Nephron progenitor cell (in vitro differentiated cells): Measurements from ENCODE around the gene BAG2.

Experiments used
- DNase-seq: peaks from one replicate; pipeline ENCODE4 v3.0.0; 2021
- H3K27ac Mint-ChIP-seq: 2 replicates; pipeline ENCODE4 v1.8.0; 2021; ENCODE audit warnings: mild to moderate bottlenecking, moderate library complexity, mixed read lengths
- H3K27me3 Mint-ChIP-seq: 2 replicates; pipeline ENCODE4 v1.8.0; 2021; ENCODE audit warnings: mild to moderate bottlenecking, low read depth, mixed read lengths; ENCODE audit not compliant: poor library complexity
- H3K36me3 Mint-ChIP-seq: 2 replicates; pipeline ENCODE4 v1.8.0; 2021; ENCODE audit warnings: low read depth, mixed read lengths
- H3K4me1 Mint-ChIP-seq: 2 replicates; pipeline ENCODE4 v1.8.0; 2021; ENCODE audit warnings: mixed read lengths
- H3K4me3 Mint-ChIP-seq: 2 replicates; pipeline ENCODE4 v1.8.0; 2021; ENCODE audit warnings: mild to moderate bottlenecking, moderate library complexity, mixed read lengths
- H3K9me3 Mint-ChIP-seq: 2 replicates; pipeline ENCODE4 v1.8.0; 2021; ENCODE audit warnings: mild to moderate bottlenecking, moderate library complexity, mixed read lengths
- TF ChIP-seq, protein P1 (sequence below): fragments of 200-600 bp; sonication (generic); IDR thresholded peaks from 2 replicates; pipeline ENCODE4 v1.5.0; 2021; ENCODE audit warnings: antibody characterized with exemption

BAG2 gene

DNA sequence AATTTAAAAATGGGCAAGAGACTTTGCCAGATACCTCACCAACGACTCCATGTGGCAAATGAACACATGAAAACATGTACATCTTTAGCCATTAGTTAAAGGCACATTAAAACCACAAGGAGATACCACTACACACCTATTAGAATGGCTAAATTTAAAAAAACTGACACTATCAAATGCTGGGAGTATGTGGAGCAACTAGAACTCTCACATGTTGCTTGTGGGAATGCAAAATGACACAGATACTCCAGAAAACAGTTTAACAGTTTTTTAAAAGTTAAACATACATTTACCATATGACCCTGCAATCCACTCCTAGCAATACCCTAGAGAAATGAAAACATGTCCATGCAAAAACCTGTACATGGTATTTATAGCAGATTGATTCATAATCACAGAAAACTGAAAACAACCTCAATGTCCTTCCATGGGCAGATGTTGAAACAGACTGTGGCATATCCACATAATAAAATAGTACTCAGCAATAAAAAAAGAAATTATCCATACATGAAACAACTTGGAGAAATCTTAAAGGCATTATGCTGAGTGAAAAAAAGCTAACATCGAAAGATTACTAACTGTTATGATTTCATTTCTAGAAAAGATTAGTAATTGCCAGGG lies 48.1 kb downstream of the BAG2 start:
- TF ChIP-seq, protein P1, sequence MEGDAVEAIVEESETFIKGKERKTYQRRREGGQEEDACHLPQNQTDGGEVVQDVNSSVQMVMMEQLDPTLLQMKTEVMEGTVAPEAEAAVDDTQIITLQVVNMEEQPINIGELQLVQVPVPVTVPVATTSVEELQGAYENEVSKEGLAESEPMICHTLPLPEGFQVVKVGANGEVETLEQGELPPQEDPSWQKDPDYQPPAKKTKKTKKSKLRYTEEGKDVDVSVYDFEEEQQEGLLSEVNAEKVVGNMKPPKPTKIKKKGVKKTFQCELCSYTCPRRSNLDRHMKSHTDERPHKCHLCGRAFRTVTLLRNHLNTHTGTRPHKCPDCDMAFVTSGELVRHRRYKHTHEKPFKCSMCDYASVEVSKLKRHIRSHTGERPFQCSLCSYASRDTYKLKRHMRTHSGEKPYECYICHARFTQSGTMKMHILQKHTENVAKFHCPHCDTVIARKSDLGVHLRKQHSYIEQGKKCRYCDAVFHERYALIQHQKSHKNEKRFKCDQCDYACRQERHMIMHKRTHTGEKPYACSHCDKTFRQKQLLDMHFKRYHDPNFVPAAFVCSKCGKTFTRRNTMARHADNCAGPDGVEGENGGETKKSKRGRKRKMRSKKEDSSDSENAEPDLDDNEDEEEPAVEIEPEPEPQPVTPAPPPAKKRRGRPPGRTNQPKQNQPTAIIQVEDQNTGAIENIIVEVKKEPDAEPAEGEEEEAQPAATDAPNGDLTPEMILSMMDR = no peak
- Mint-ChIP-seq H3K27ac (no peak overlapping the region), H3K27me3 (no peaks in the 10 kb centered on the region), H3K4me1 (peaks cover 33% of the 10 kb centered on the region), H3K36me3 (peaks cover 58% of the 10 kb centered on the region), H3K9me3 (peaks cover 53% of the 10 kb centered on the region), H3K4me3 (peak overlapping the region; percentile 75)
- no peak for DNase-seq

DNA sequence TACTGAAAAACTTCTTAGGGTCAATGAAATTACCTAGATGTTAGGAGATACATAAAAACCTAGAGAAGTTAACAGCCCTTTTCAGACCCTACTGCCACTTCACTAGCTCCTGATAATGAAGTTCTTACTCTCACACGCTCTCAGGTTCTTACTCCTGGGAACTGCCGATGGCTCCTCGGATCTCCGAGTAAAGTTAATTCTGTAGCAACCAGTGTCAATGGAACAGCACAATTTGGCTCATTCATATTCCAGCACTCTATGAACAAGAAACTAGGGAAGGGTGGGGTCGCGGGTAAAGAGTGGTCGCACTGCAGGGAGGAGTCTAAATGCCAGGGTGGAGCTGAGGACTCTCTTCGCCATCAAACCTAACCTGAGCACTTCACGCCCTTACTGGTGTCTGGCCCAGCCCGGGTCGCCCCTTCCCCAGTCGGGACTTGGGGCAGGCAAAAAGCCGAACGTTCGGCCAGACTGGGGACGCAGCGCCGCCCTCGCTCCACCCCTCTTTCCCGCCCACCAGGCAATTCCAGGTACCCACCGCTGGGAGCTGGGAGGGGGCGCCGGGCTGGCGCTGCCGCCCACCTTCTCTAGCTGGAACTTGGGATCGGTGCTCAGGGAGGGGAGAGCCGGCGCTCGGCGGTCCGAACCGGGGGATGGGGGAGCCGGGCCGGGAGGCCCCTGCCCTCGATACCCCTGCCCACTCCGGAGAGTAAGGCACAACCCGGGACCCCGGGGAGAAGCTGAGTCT lies 49.2 kb downstream of the BAG2 start:
- Mint-ChIP-seq H3K36me3 (peaks cover 46% of the 10 kb centered on the region), H3K4me1 (peaks cover 40% of the 10 kb centered on the region), H3K9me3 (peaks cover 42% of the 10 kb centered on the region), H3K4me3 (peak overlapping the region; percentile 92), H3K27ac (peak overlapping the region; percentile 90), H3K27me3 (no peaks in the 10 kb centered on the region)
- TF ChIP-seq, protein P1 = peak; percentile 21
- DNase-seq = peak; percentile 77

DNA sequence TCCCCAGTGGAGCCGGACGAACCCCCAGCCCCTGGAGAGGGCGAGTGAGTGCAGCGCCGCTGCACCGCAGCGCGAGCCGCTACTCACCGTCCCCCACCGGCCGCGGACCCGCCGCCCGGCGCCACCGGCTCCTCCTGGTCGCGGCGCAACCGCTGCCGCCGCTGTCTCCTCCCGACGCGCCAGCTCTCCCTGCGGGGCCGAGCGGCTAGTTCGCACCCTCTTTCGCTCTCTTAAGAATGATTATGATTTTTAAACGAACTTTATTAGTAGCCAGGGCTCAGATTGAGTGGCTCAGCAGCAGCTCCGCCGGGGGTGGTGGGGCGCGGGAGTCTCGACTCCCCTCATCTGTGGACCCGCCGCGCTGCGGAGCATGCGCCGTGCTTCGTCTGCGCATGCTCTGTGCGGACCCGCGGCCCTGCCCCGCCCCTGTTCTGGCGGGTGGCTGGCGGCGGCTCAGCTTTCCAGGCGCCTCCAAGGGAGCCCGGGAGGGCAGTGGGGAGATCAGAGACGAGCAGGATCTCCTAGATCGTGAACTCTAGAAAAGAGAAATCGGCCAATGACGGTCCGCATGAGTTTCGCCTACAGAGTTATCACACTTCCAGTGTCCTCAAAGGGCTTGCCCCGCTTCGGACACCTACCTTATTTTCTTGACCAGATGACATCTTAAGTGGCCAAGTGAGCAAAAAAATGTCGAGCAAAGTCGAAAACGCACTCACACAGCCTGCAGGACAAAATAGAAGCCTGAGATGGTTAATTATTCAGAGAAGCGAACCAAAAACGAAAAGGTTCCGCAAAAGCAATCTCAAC lies 50.0 kb downstream of the BAG2 start, which contains the start of gene RAB23:
TSS of gene RAB23 (minus strand) at position 372 of the 807 bp plus-strand sequence. CDS start 11,927 bp downstream, outside the sequence.
- DNase-seq = peak; percentile 88
- H3K27ac Mint-ChIP-seq = peak within 1 kb of the TSS; percentile 98
- H3K9me3 Mint-ChIP-seq = peaks cover 34% of the 10 kb centered on the region
- H3K4me3 Mint-ChIP-seq = peak within 1 kb of the TSS; percentile 97
- H3K36me3 Mint-ChIP-seq = peaks cover 39% of the 10 kb centered on the region
- H3K4me1 Mint-ChIP-seq = peaks cover 42% of the 10 kb centered on the region
- TF ChIP-seq, protein P1 = no peak
- H3K27me3 Mint-ChIP-seq = no peaks in the 10 kb centered on the region

DNA sequence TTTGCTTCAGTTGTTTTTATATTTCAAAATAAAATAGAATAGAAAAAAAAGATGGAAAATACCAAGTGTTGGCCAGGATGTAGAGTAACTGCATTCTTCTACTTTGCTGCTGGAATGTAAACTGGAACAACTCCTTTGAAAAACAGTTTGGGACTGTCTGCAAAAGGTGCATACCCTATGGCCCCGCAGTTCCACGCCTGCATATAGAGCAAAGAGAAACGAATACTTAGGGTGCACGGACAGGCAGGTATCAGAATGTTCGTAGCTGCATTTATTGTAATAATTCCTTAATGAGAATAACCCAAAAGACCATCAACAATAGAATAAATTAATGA lies 50.6 kb downstream of the BAG2 start:
- Mint-ChIP-seq H3K4me1 (peaks cover 42% of the 10 kb centered on the region), H3K4me3 (peak overlapping the region; percentile 97), H3K27me3 (no peaks in the 10 kb centered on the region), H3K9me3 (peaks cover 28% of the 10 kb centered on the region), H3K36me3 (peaks cover 33% of the 10 kb centered on the region), H3K27ac (no peak overlapping the region)
- DNase-seq = no peak
- TF ChIP-seq, protein P1 = no peak

DNA sequence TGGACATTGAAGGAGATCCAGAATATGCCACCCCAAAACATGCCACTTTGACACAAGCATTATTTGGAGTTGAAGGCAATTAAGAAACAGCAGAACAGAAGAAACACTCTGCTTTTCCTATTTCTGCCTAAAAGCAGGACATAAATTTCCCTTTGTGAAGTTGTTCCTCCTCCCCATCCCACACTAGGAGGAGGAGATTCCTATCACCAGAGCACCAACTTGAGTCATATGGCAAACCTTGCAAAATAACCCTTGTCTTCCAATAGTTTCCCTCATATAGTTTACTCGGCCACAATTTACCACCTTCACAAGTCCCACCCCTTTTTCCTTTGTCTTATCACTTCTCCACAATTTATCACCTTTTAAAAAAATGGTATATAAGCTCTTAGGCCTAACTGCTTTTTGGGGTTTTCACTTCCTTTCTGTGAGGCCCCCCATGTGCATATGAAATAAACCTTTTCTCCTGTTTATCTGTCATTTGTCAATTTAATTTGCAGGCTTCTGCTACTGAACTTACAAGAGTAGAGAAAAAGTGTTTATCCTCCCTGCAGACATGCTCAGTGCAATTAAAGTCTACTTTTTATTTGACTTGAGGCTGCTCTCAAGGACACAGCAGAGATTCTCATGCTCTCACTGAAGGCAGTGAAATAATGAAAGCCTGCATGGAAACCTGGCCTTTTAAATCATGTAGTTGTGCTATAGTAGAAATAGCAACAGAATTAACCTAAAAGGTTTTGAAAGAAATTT lies 52.8 kb downstream of the BAG2 start:
- Mint-ChIP-seq H3K36me3 (peaks cover 11% of the 10 kb centered on the region), H3K4me3 (no peak overlapping the region), H3K4me1 (peaks cover 42% of the 10 kb centered on the region), H3K27me3 (peaks cover 4% of the 10 kb centered on the region), H3K9me3 (peaks cover 6% of the 10 kb centered on the region), H3K27ac (no peak overlapping the region)
- TF ChIP-seq, protein P1 = no peak
- DNase-seq = no peak
